GM04504 (cell line): ENCODE measurements around the gene SMIM45.
A peak's percentile ranks its signal among the peaks of the same experiment; 100 is the strongest.
"Not testable (repeated sequence)": the region's sequence is repeated elsewhere in the genome, so short reads cannot be mapped to it uniquely, and the experiment has no call there.

ENCODE experiments used
- DNase-seq: peaks from one replicate; pipeline ENCODE4 v3.0.0-alpha.2; 2012; ENCODE audit warnings: low read depth

The SMIM45 gene

GRCh38 chr22:41935015-41935351 is 17.0 kb upstream of the SMIM45 start:
- DNase-seq = no peak

- no peak for DNase-seq
Observed at GRCh38 chr22:41935509-41935908, 16.4 kb upstream of the SMIM45 start.

GRCh38 chr22:41936894-41937169 is 15.1 kb upstream of the SMIM45 start:
- DNase-seq = no peak

GRCh38 chr22:41939981-41940831 is 11.7 kb upstream of the SMIM45 start:
- DNase-seq = no peak

GRCh38 chr22:41940832-41941765 is 10.9 kb upstream of the SMIM45 start:
- peak; percentile 81 for DNase-seq

GRCh38 chr22:41943661-41944209 is 8.2 kb upstream of the SMIM45 start:
- no peak for DNase-seq

- peak; percentile 79 for DNase-seq
Observed at GRCh38 chr22:41946629-41947423, 5.1 kb upstream of the SMIM45 start, which contains the start of gene CENPM. CENPM (minus strand) TSS chr22:41947152; CDS start chr22:41947076, 76 bp downstream.

GRCh38 chr22:41947424-41948080 is 4.4 kb upstream of the SMIM45 start:
- DNase-seq = no peak

GRCh38 chr22:41948142-41948541 is 3.8 kb upstream of the SMIM45 start:
- DNase-seq = no peak

- DNase-seq = not testable (repeated sequence)
Observed at GRCh38 chr22:41948928-41949296, 3.0 kb upstream of the SMIM45 start.

- no peak for DNase-seq
Observed at GRCh38 chr22:41949297-41949965, 2.5 kb upstream of the SMIM45 start.

- DNase-seq = no peak
Observed at GRCh38 chr22:41952713-41953112, 763 bp downstream of the SMIM45 start.

GRCh38 chr22:41957941-41958556 is 6.1 kb downstream of the SMIM45 start:
- DNase-seq = no peak

GRCh38 chr22:41963453-41964111 is 11.6 kb downstream of the SMIM45 start:
- no peak for DNase-seq

- DNase-seq = no peak
Observed at GRCh38 chr22:41964112-41964491, 12.2 kb downstream of the SMIM45 start.

GRCh38 chr22:41966225-41966606 is 14.3 kb downstream of the SMIM45 start:
- DNase-seq = no peak

GRCh38 chr22:41966607-41967240 is 14.8 kb downstream of the SMIM45 start:
- DNase-seq = peak; percentile 92

GRCh38 chr22:41968601-41969000 is 16.7 kb downstream of the SMIM45 start:
- no peak for DNase-seq

GRCh38 chr22:41969110-41969646 is 17.2 kb downstream of the SMIM45 start, which contains the start of gene SEPTIN3:
SEPTIN3 (plus strand) TSS chr22:41969443; CDS start chr22:41971493, 2,050 bp downstream.
- DNase-seq = no peak
